ENCODE data around the gene FAM81A.

DNA sequence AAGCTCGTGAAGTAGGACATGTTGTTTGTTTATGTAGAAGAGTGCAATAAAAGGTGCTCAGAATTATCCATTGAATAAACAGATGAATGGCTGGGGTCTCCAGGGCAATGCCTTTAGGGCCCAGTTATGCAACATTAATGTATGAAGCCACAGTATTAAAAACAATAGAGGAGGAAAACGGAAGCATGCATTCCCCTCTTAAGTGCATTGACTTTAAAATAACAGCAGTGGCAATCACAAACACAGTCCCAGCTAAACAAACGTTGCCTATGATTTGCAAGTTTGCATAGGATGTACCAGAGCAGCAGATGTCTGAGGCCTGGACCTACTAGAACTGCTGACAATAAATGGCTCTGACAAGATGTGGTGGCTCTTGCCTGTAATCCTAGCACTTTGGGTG is 113.0 kb downstream of the FAM81A start:
- TF ChIP-seq ZC3H10 (CRISPR knock-in tag; IDR thresholded peaks at IDR 0.05) = no peak
- TF ChIP-seq, protein P1, sequence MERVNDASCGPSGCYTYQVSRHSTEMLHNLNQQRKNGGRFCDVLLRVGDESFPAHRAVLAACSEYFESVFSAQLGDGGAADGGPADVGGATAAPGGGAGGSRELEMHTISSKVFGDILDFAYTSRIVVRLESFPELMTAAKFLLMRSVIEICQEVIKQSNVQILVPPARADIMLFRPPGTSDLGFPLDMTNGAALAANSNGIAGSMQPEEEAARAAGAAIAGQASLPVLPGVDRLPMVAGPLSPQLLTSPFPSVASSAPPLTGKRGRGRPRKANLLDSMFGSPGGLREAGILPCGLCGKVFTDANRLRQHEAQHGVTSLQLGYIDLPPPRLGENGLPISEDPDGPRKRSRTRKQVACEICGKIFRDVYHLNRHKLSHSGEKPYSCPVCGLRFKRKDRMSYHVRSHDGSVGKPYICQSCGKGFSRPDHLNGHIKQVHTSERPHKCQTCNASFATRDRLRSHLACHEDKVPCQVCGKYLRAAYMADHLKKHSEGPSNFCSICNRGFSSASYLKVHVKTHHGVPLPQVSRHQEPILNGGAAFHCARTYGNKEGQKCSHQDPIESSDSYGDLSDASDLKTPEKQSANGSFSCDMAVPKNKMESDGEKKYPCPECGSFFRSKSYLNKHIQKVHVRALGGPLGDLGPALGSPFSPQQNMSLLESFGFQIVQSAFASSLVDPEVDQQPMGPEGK (CRISPR knock-in tag; IDR thresholded peaks at IDR 0.05; ENCODE audit: borderline replicate concordance) = no peak
- TF ChIP-seq BACH2 (CRISPR knock-in tag; IDR thresholded peaks at IDR 0.05; ENCODE audit: borderline replicate concordance) = no peak
- no peak for TF ChIP-seq ZFP30 (CRISPR knock-in tag; IDR thresholded peaks at IDR 0.05)

All from SK-N-SH treated with all-trans-retinoic acid at 6 μM for 48 hours (cell line).